Motor neuron (in vitro differentiated cells): ENCODE data around the gene PGLYRP4. TPM values are rescaled to one million over a fixed set of nuclear protein-coding genes. Genes with fewer than 3 reads are reported as not detected.

ENCODE experiments used
- ATAC-seq, 8 experiments: fragments of 200-7000 bp; cut with Tn5 transposase; replicated peaks in 6 of 8; 2 replicates each; pipeline ENCODE4 v1.8.0; 2021; ENCODE audit warnings: mild to moderate bottlenecking in 8 of 8, moderate library complexity in 8 of 8
- H3K27ac ChIP-seq, 2 donors: fragments of 250-450 bp; sonication (Bioruptor Pico); 2 replicates each; pipeline ENCODE4 v1.9.0; 2021; ENCODE audit warnings: antibody characterized with exemption in 2 of 2, mild to moderate bottlenecking in 2 of 2, moderate library complexity in 1 of 2
- H3K4me1 ChIP-seq, 2 donors: fragments of 250-450 bp; sonication (Bioruptor Pico); replicated peaks in 1 of 2; 2 replicates each; pipeline ENCODE4 v1.6.1; 2021; ENCODE audit warnings: antibody characterized with exemption in 2 of 2, mild to moderate bottlenecking in 2 of 2, moderate library complexity in 1 of 2
- H3K4me3 ChIP-seq, 5 donors: fragments of 250-450 bp; sonication (Bioruptor Pico); 2 replicates each; pipeline ENCODE4 v1.9.0; 2021; ENCODE audit warnings: antibody characterized with exemption in 5 of 5, mild to moderate bottlenecking in 5 of 5, moderate library complexity in 4 of 5
- WGBS, 10 experiments: fragments of 450-650 bp; shearing (Covaris generic); methylation state at CpG; one replicate each; pipeline ENCODE4 v1.0.0; 2022; 5-methylcytosine and 5-hydroxymethylcytosine counted together
- in situ Hi-C, 9 experiments: fragments of 400-800 bp; cut with MboI; loops; one replicate each; pipeline ENCODE4 v1.15.0; 2021; ENCODE audit warnings: low sequenced_read_pairs in 9 of 9, low pct_unique_long_range_greater_than_20kb in 2 of 9; ENCODE audit not compliant: unreplicated experiment in 9 of 9
- total RNA-seq, 8 experiments: library from RNA; unstranded; fragments of 300-600 nt; gene quantifications; 2 replicates each; pipeline versions ENCODE4 v1.2.3 to v1.2.4, GENCODE V29; 2022

Gene PGLYRP4
- total RNA-seq, 8 experiments from 2014 or later: 0.17 to 0.66 TPM; not detected in 6

DNA sequence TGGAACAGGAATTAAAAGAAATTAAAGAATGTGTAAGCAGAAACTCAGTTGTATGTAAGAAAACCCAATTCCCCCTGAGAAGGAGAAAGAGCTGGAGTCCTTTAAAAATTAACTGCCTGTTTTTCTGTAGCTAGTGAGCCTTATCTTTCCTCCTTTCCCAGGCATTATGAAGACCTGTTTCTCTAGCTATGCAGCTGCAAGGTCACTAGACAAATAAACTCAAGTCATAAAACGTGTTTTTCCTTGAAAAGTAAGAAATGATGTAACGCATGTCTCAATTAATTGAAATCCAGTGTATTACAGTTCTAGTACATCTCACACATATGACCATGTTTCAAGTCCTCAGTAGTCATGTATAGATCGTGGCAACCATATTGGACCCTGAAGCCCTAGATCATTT lies 21.5 kb upstream of the PGLYRP4 start:
- H3K4me1 ChIP-seq: no peaks in the 10 kb centered on the region
- no peak for ATAC-seq
- H3K4me3 ChIP-seq: no peak overlapping the region
- in situ Hi-C loops: loop anchor here in 3 of 9 experiments (25.0 kb wide), 2 partner anchors 117 to 617 kb away; partner anchors contain the start of genes JTB (in 1 of the 3), RAB13 (in 1 of the 3) and RPS27 (in 1 of the 3)
- 20 to 70% (median 45%) methylated on average over 1 to 3 of the region's 3 CpGs for WGBS, 10 experiments
- H3K27ac ChIP-seq: no peak overlapping the region

DNA sequence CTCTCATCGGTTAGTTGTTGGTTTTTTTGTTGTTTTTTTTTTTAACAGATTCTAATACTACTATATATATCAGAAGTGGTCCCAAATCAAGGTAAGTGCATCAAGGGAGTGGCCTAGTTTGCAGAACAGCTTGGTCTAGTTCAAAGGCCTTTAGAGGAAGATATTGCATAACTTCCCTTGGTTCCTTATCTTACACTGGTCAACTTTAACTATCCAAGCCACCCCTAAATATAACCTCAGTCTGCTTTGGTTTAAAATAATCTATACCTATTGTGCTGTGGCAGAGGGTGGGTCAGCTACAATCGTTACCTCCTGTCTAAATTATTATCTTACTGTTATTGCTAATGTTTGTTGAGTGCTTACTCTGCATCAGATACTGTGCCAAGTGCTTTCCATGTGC lies 19.9 kb upstream of the PGLYRP4 start:
- H3K4me1 ChIP-seq: no peaks in the 10 kb centered on the region
- no peak for ATAC-seq
- in situ Hi-C loops: loop anchor here in 3 of 9 experiments (25.0 kb wide), 2 partner anchors 119 to 619 kb away; partner anchors contain the start of genes JTB (in 1 of the 3), RAB13 (in 1 of the 3) and RPS27 (in 1 of the 3)
- 0 to 80% (median 29%) methylated on average over 1 to 2 of the region's 2 CpGs for WGBS, 10 experiments
- no peak overlapping the region for H3K27ac ChIP-seq
- no peak overlapping the region for H3K4me3 ChIP-seq

DNA sequence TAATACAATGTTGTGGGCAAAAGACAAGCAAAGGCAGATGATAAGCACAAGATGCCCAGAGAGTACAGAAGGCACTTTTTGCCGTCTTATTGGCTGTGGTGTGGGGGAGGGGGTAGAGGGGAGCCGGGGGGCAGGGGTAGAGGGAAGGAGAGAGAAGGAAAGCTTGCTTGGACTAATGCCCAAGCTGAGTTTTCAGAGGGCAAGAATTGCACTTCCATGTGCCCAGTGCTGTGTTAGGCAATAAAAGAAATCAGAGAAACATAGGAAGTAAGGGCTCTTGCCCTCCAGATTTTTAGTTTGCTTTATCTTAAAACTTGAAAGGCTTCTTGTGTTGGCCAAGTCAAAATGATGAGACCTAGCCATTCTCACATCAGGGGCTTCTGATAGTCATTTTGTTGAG lies 18.4 kb upstream of the PGLYRP4 start:
- Histone ChIP-seq H3K27ac (no peak overlapping the region), H3K4me3 (no peak overlapping the region), H3K4me1 (no peaks in the 10 kb centered on the region)
- no peak for ATAC-seq
- in situ Hi-C loops: loop anchor here in 3 of 9 experiments (25.0 kb wide), 2 partner anchors 120 to 620 kb away; partner anchors contain the start of genes JTB (in 1 of the 3), RAB13 (in 1 of the 3) and RPS27 (in 1 of the 3)
- 57% methylated on average over 1 of the region's 2 CpGs; no CpG with 5 or more reads in 9 of the 10 experiments for WGBS, 10 experiments

DNA sequence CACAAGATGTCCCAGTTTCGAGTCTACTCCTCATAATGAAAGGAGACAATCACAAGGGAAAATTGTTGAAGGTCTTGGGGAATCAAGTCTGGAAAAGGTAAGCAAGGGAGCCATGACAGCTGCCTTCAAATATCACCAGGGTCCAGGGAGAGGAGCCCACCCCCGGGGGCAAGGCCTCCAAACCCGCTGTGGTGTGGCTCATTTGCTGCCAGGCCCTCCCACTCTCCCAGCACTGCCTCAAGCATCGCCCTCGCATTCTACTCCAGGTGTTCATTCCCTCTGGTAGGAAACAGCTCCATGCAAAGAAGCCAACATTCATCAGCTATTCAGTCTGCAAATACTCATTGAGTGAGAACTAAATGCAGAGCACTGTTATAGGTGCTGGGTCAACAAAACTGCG lies 17.6 kb upstream of the PGLYRP4 start:
- no peak for ATAC-seq
- no peak overlapping the region for H3K4me3 ChIP-seq
- 11 to 66% (median 41%) methylated on average over 1 to 6 of the region's 6 CpGs; no CpG with 5 or more reads in 1 of the 10 experiments for WGBS, 10 experiments
- in situ Hi-C loops: loop anchor here in 3 of 9 experiments (25.0 kb wide), 2 partner anchors 121 to 621 kb away; partner anchors contain the start of genes JTB (in 1 of the 3), RAB13 (in 1 of the 3) and RPS27 (in 1 of the 3)
- no peak overlapping the region for H3K27ac ChIP-seq
- H3K4me1 ChIP-seq: no peaks in the 10 kb centered on the region

DNA sequence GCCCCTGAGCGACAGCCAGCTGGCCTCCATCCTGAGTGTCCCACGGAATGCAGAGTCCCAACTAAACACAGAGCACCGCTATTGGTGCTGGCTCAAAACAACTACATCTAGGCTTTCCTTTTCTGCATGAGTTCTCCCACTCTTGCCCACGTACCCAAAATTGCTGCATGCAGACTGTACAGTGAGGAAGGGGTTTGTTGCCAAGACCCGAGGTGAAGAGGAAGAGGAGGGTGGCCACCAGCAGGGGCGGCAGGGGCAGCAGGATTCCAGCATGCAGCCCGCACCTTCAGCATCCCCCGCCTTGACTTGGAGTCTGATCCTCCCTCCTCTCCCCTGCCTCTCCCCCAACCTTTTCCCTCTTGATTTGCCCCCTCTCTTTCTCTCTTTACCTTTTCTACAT lies 17.1 kb upstream of the PGLYRP4 start:
- 0 to 92% (median 64%) methylated on average over 1 to 7 of the region's 8 CpGs; no CpG with 5 or more reads in 4 of the 10 experiments for WGBS, 10 experiments
- no peaks in the 10 kb centered on the region for H3K4me1 ChIP-seq
- ATAC-seq: no peak
- in situ Hi-C loops: loop anchor here in 3 of 9 experiments (25.0 kb wide), 2 partner anchors 122 to 622 kb away; partner anchors contain the start of genes JTB (in 1 of the 3), RAB13 (in 1 of the 3) and RPS27 (in 1 of the 3)
- no peak overlapping the region for H3K27ac ChIP-seq
- no peak overlapping the region for H3K4me3 ChIP-seq

DNA sequence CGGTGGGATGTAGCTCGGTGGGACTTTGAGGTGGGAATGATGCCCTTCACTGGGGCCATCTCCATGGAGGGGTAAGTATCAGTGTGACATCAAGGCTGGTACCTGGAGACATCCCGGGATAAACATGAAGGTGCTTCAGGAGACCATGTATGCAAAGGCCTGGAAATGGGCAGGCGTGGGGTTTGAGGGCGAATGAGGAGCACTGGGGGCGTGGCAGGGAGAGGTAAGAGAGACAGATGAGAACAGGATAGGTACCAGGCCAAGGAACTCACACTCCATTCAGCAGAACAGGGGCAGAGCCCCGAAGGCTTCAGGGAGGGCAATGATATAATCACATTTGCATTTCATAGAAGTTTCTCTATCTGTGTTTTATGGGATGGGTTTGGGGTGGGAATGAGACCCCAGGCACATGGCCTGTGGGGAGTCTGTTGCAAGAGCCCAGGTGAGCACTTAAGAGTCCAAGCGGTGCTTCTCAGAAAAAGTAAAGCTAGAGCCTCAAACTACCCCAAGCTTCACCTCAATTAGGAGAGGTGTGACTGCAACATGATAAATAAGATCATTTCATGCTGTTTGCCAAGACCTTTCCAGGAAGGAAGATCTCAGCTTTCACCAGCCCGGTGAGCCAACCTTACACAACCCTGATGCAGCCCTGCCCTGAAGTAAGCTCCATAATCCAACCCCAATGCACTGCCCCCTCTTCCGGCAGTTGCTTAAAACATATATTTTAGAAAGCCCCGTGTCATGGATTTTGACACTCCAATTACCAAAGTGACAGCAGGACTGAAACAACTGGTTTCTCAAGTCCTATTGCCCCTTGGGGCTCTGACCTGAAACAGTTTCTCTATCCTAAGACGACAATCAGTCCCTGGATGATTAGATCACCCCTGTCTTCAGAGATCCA lies 16.4 kb upstream of the PGLYRP4 start:
- peak in 3 of 8 experiments; percentile 18 to 45 (median 30) for ATAC-seq
- in situ Hi-C loops: loop anchor here in 3 of 9 experiments (25.0 kb wide), 2 partner anchors 122 to 622 kb away; partner anchors contain the start of genes JTB (in 1 of the 3), RAB13 (in 1 of the 3) and RPS27 (in 1 of the 3)
- Histone ChIP-seq H3K4me1 (no peaks in the 10 kb centered on the region), H3K4me3 (no peak overlapping the region), H3K27ac (no peak overlapping the region)
- WGBS, 10 experiments: 11 to 80% (median 62%) methylated on average over 2 to 11 of the region's 12 CpGs; no CpG with 5 or more reads in 1 of the 10 experiments

DNA sequence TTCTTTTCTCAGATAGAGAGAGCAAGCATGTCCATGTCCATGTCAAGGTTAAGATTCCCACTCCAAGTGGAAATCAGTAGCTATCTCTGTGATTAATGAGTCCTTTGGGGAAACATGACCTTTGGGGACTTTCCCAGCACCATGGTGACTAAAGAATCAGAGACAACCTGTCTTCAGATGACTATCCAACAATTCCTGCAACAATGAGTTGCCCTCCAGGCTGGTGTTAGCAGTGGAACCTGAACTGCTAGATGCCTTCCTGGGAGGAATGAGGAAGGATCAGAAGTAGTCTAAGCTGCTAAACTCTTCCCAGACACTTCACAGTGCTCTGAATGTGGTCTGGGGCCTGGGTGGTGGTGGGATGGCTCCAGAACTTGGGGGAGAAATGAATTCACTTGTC lies 15.5 kb upstream of the PGLYRP4 start:
- Histone ChIP-seq H3K27ac (no peak overlapping the region), H3K4me1 (no peaks in the 10 kb centered on the region), H3K4me3 (no peak overlapping the region)
- ATAC-seq: no peak
- in situ Hi-C loops: loop anchor here in 3 of 9 experiments (25.0 kb wide), 2 partner anchors 123 to 623 kb away; partner anchors contain the start of genes JTB (in 1 of the 3), RAB13 (in 1 of the 3) and RPS27 (in 1 of the 3)

DNA sequence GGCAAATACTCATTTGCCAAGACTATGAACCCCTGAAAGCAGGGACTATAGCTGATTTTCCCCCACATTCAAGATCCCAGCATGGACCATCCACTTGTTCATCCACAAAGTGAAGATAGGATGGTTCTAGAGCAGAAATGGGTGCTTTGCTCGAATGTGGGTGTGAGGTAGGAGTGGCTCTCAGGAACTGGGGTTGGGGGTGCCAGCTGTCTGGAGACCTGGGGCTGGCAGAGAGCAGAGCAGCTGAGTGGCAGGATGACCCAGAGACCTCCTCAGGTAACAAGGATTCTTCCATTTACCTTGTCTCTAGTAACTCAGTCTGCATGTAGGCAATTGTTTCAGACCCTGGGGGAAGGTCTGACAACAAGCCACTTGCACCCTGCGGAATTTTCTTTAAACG lies 15.0 kb upstream of the PGLYRP4 start:
- Histone ChIP-seq H3K27ac (no peak overlapping the region), H3K4me3 (no peak overlapping the region), H3K4me1 (no peaks in the 10 kb centered on the region)
- 0 to 56% (median 47%) methylated on average over 1 to 3 of the region's 3 CpGs; no CpG with 5 or more reads in 5 of the 10 experiments for WGBS, 10 experiments
- ATAC-seq: no peak
- in situ Hi-C loops: loop anchor here in 3 of 9 experiments (25.0 kb wide), 2 partner anchors 124 to 624 kb away; partner anchors contain the start of genes JTB (in 1 of the 3), RAB13 (in 1 of the 3) and RPS27 (in 1 of the 3)

DNA sequence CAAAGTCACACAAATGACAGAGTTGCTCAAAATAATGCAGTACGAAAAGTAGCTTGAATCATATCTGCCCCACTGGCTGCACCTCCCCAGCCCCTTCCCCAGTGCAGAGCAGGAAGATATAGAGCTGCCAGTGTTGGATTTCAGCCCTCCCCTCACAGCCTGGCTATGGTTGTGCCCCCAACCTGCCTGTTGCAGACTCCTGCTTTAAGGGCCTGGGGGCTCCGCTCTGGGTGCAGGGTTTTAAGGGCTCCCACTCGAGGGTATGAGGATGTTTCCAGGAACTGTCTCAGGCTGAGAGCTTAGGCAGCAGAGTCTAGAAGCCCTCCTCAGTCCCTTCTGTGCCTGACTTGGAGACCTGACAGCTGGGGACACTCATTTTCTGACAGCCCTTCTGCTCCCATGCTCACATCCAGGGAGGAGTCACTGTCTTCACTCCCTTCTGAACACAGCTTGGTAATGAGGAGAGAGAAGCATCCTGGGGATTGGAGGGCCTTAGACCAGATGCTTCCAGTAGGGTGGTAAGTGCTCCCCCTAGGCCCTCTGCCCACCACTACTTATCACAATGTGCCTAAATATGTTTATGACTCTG lies 13.6 kb upstream of the PGLYRP4 start:
- no peak for ATAC-seq
- H3K4me1 ChIP-seq: no peaks in the 10 kb centered on the region
- 20 to 69% (median 51%) methylated on average over 1 to 3 of the region's 3 CpGs; no CpG with 5 or more reads in 4 of the 10 experiments for WGBS, 10 experiments
- H3K4me3 ChIP-seq: no peak overlapping the region
- in situ Hi-C loops: loop anchor here in 3 of 9 experiments (25.0 kb wide), 2 partner anchors 125 to 625 kb away; partner anchors contain the start of genes JTB (in 1 of the 3), RAB13 (in 1 of the 3) and RPS27 (in 1 of the 3)
- no peak overlapping the region for H3K27ac ChIP-seq

DNA sequence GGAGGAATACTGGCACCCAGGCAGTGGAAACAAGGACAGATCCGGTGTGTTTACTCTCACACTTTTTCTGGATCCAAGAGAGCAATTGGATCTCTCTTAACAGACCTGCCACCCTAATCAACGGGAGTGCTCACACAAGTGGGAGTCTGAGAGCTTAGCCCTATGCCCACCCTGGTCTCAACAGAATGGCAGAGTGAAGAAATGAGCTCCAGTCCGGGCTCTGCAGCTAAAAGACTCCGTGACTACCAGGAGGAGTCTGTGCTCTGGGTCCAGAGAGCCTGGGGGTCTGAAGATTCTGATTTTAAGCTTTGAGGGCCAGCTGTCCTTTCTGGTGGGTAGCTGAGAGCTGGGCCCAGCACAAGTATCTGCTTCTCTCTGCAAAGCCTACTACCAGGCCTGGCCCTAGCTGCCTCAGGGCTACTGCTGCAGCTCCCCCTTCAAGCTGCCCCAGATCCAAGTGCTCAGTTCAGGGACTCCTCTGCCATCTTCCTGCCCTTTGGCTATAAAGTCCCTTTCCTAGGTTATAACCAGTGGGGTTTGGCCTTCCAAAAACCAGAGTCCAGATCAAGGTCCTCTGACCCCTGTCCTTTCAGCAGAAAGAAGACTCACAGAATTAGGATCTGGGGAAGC lies 13.0 kb upstream of the PGLYRP4 start:
- ATAC-seq: no peak
- no peak overlapping the region for H3K4me3 ChIP-seq
- in situ Hi-C loops: loop anchor here in 3 of 9 experiments (25.0 kb wide), 2 partner anchors 126 to 626 kb away; partner anchors contain the start of genes JTB (in 1 of the 3), RAB13 (in 1 of the 3) and RPS27 (in 1 of the 3)
- 38 to 68% (median 51%) methylated on average over 1 to 4 of the region's 4 CpGs; no CpG with 5 or more reads in 4 of the 10 experiments for WGBS, 10 experiments
- H3K4me1 ChIP-seq: no peaks in the 10 kb centered on the region
- H3K27ac ChIP-seq: no peak overlapping the region

DNA sequence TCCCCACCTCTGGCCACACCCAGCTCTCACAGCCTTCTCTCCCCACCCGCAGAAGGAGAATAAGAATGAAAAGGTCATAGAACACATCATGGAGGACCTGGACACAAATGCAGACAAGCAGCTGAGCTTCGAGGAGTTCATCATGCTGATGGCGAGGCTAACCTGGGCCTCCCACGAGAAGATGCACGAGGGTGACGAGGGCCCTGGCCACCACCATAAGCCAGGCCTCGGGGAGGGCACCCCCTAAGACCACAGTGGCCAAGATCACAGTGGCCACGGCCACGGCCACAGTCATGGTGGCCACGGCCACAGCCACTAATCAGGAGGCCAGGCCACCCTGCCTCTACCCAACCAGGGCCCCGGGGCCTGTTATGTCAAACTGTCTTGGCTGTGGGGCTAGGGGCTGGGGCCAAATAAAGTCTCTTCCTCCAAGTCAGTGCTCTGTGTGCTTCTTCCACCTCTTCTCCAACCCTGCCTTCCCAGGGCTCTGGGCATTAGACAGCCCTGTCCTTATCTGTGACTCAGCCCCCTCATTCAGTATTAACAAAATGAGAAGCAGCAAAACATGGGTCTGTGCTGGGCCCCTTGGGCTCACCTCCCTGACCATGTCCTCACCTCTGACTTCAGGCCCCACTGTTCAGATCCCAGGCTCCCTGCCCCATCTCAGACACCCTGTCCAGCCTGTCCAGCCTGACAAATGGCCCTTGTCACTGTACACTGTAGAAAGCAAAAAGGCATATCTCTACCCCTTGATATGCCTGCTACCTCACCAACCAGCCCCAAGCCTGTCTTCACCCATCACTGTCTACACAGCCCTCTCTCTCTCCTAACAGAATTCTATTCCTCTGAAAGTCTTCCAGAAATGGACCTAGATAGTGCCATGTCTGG lies 12.2 kb upstream of the PGLYRP4 start:
- Histone ChIP-seq H3K4me1 (no peaks in the 10 kb centered on the region), H3K4me3 (no peak overlapping the region), H3K27ac (no peak overlapping the region)
- 20 to 100% (median 74%) methylated on average over 1 to 9 of the region's 11 CpGs; no CpG with 5 or more reads in 3 of the 10 experiments for WGBS, 10 experiments
- ATAC-seq: no peak
- in situ Hi-C loops: loop anchor here in 3 of 9 experiments (25.0 kb wide), 2 partner anchors 126 to 626 kb away; partner anchors contain the start of genes JTB (in 1 of the 3), RAB13 (in 1 of the 3) and RPS27 (in 1 of the 3)
